GM21381 (cell line): Measurements from ENCODE around the gene BLVRB.
A peak's percentile ranks its signal among the peaks of the same experiment; 100 is the strongest.

Experiments used
- ATAC-seq: cut with Tn5 transposase; IDR thresholded peaks from one replicate; pipeline ENCODE4 v1.9.1; 2021; ENCODE audit warnings: mild to moderate bottlenecking, moderate library complexity; ENCODE audit not compliant: unreplicated experiment

BLVRB gene

GRCh38 chr19:40424637-40425449, 40.7 kb downstream of the BLVRB start:
- peak; percentile 1 for ATAC-seq

GRCh38 chr19:40423938-40424337, 41.6 kb downstream of the BLVRB start:
- no peak for ATAC-seq

- ATAC-seq: no peak
Observed at GRCh38 chr19:40422748-40423566, 42.6 kb downstream of the BLVRB start.

- ATAC-seq: no peak
Observed at GRCh38 chr19:40421993-40422747, 43.4 kb downstream of the BLVRB start.

- ATAC-seq: peak; percentile 32
Observed at GRCh38 chr19:40420766-40421765, 44.5 kb downstream of the BLVRB start.

GRCh38 chr19:40420451-40420765, 45.1 kb downstream of the BLVRB start:
- no peak for ATAC-seq

GRCh38 chr19:40419780-40420179, 45.8 kb downstream of the BLVRB start:
- no peak for ATAC-seq

- ATAC-seq: no peak
Observed at GRCh38 chr19:40419066-40419612, 46.4 kb downstream of the BLVRB start.

GRCh38 chr19:40418040-40418439, 47.5 kb downstream of the BLVRB start:
- no peak for ATAC-seq

- ATAC-seq: no peak
Observed at GRCh38 chr19:40417643-40417981, 47.9 kb downstream of the BLVRB start.

- no peak for ATAC-seq
Observed at GRCh38 chr19:40416918-40417642, 48.5 kb downstream of the BLVRB start.

GRCh38 chr19:40415768-40416167, 49.8 kb downstream of the BLVRB start:
- ATAC-seq: no peak

GRCh38 chr19:40414542-40415535, 50.7 kb downstream of the BLVRB start:
- ATAC-seq: no peak

GRCh38 chr19:40413291-40413845, 52.2 kb downstream of the BLVRB start, which contains the start of gene PRX:
Gene PRX (minus strand): TSS chr19:40413378. CDS start chr19:40407932, 5,446 bp downstream.
- no peak for ATAC-seq

GRCh38 chr19:40412866-40413265, 52.7 kb downstream of the BLVRB start:
- no peak for ATAC-seq

- no peak for ATAC-seq
Observed at GRCh38 chr19:40411958-40412499, 53.5 kb downstream of the BLVRB start.

GRCh38 chr19:40411125-40411842, 54.3 kb downstream of the BLVRB start:
- no peak for ATAC-seq
